Measurements from ENCODE around the gene RNF121.

RNF121 gene

DNA sequence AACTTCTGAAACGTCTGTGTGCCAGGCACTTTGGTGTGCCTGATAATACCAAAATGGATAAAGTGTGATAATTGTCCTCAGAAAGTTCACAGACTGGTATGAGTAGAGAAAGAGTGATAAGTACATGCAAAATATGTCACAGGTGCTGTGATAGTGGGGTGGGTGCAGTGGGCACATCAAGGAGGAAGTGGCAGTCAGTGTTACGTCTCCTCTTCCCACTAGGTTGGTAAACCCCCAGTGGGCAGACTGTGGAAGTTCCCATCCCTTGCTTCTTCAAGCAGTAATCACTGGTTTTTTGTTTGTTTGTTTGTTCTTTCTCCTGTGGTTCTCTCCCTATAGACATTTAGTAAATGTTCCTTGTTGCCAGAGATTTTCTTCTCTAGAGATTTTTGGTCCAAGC, 5.4 kb downstream of the RNF121 start:
- no peak for DNase-seq (ENCODE audit: low read depth, low spot score)

GRCh38 chr11:71935338-71935925, 6.6 kb downstream of the RNF121 start:
- DNase-seq (ENCODE audit: low read depth, low spot score) = no peak

GRCh38 chr11:71936825-71937224, 8.0 kb downstream of the RNF121 start:
- DNase-seq (ENCODE audit: low read depth, low spot score) = no peak

GRCh38 chr11:71937826-71938225, 9.0 kb downstream of the RNF121 start:
- DNase-seq (ENCODE audit: low read depth, low spot score) = no peak

DNA sequence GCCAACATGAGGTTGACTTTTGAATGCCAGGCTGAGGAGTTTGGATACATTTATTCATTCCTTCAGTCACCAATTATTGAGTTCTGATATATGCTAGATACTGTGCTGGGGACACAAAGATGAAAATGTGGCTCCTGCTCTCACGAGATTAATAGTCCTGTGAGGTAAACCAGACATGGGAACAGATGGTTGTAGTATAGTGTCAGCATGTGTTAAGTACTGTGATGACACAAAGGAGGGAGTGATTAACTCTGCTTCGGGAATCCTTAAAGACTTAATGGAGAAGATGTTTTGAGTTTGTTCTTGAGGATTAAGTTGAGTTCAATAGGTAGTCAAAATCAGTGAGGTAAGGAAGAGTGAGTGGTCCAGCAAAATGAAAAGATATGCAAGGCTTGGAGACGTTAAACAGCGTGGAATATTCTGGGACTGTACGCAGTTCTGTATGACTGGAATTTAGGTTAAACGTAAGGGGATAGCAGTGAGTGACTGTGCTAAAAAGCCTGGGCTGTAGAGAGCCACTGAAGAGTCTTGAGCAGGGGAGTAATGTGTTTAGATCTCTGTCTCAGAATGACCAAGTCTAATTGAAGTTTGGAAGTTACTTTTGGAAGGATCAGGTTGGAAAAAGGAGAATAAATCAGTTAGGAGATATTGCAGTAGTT, 11.8 kb downstream of the RNF121 start:
- no peak for DNase-seq (ENCODE audit: low read depth, low spot score)

- DNase-seq (ENCODE audit: low read depth, low spot score) = no peak
These were observed 17.3 kb downstream of the RNF121 start for GRCh38 chr11:71946144-71946571.

DNA sequence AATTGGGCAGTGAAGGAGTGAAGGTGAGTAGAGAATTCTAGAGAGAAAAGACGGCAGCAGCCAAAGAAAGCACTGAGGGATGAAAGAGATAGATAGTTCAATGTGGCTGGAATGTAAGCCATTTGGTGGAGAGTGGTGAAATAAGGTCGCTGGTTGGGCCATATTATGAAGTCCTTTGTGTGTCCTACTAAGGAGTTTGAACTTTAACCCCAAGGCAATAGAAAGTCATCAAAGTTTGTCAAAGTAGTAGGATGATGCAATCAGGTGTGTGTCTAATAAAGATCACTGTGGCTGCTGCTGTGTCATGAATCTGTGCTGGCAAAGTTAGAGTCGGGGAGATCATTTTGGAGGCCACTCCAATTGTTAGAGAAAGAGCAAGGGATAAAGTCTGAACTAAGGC, 18.7 kb downstream of the RNF121 start:
- no peak for DNase-seq (ENCODE audit: low read depth, low spot score)

- DNase-seq (ENCODE audit: low read depth, low spot score) = no peak
These were observed 19.6 kb downstream of the RNF121 start for GRCh38 chr11:71948314-71949027.

DNA sequence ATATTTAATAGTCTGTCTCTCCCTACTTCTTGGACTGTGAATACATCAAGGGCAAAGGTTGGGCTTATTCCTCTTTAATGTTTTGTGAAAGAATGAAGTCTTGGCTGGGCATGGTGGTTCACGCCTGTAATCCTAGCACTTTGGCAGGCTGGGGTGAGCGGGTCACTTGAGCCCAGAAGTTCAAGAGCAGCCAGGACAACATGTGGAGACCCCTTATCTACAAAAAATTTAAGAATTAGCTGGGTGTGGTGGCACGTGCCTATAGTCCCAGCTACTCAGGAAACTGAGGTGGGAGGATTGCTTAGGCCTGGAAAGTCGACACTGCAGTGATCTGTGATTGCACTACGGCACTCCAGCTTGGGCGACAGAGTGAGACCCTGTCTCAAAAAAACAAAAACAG, 20.2 kb downstream of the RNF121 start:
- DNase-seq (ENCODE audit: low read depth, low spot score) = no peak

DNA sequence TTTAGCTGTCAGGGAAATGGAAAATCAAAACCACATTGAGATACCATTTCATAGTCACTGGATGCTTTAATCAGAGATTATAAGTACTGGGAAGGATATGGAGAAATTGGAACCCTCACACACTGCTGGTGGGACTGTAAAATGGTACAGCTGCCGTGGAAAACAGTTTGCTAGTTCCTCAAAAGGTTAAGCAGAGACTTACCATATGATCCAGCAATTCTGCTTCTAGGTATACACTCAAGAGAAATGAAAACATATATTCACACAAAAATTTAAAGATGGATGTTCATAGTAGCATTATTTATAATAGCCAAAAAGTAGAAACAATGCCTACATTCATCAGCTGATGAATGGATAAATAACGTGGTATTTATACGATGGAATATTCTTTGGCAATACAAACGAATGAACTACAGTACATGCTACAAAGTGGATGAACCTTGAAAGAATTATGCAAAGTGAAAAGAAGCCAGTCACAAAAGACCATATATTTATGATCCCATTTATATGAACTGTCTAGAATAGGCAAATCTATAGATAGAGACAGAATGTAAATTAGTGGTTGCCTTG, 23.0 kb downstream of the RNF121 start:
- DNase-seq (ENCODE audit: low read depth, low spot score) = no peak

DNA sequence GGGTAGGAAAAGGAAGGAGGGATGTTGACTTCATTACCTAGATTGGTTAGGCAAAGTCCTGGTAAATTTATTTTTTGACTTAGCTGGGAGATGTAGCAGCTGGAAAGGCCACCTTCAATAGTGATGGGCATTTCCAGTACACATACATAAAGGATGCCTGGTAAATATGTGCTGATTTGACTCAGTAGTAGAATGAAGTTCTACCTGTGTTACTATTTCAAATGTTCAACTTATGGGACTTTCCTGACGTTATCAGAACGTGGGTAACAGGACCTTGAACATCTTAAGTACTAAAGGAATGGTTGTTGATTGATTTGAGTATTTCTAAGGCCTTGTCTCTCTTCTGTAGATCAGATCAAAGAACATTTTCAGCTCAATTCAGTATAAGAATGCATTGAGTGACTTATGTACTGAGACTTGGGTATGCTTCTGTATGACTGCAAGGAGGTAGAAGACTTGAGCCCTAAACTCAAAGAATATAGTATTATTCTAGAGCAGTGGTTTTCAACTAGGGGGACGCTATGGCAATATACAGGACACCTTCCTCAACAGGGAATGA, 27.1 kb downstream of the RNF121 start:
- DNase-seq (ENCODE audit: low read depth, low spot score) = no peak

GRCh38 chr11:71962428-71963038, 33.7 kb downstream of the RNF121 start:
- no peak for DNase-seq (ENCODE audit: low read depth, low spot score)

GRCh38 chr11:71963468-71963867, 34.6 kb downstream of the RNF121 start:
- no peak for DNase-seq (ENCODE audit: low read depth, low spot score)

GRCh38 chr11:71964641-71965040, 35.8 kb downstream of the RNF121 start:
- no peak for DNase-seq (ENCODE audit: low read depth, low spot score)

GRCh38 chr11:71971680-71972079, 42.8 kb downstream of the RNF121 start:
- DNase-seq (ENCODE audit: low read depth, low spot score) = no peak

GRCh38 chr11:71976551-71976950, 47.7 kb downstream of the RNF121 start:
- no peak for DNase-seq (ENCODE audit: low read depth, low spot score)

DNA sequence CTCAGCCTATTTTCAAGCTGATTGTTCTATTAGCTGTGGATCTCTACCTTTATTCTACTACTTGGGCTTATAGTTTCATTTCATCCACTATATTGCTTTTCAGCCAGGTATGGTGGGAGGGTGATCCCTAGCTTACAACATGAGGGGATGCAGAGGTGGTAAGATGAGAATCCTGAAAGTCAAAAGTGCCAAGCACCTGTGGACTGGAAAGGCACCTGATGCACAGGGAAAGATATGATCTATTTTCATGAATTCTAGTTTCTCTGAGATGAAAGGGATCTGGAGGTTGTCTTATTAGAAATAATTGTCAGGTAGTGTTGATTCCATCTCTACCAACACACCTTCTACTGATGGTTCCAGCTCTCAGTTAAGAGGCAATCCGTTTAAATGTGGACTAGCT, 48.2 kb downstream of the RNF121 start:
- DNase-seq (ENCODE audit: low read depth, low spot score) = no peak

DNA sequence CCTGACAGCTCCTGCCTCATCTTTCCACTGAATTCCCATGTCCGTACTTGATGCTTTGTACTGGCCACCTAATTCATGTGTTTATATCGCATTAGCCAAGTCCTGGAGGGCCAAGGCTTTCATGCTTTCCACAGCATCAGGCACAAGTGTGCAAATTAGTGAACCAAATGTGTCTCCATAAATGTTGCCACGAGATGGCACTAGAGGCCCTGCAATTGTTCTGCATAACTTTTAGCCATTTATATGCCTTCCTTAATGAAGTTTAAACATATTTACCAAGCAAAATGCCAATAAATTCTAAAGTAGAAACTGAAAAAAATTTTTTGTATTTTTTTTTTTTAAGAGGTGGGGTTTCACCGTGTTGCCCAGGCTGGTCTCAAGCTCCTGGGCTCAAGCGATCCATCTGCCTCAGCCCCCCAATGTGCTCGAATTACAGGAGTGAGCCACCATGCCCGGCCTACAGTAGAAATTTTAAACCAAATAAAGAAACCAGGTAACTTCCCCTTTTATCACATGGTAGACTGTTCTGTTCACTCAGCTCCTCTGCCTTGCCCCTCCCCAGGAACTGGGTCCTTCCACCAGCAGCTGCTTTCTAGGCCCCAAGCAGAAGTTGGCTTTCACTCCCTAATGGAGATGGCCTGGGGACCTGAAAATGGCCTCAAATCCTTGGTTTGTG, 49.0 kb downstream of the RNF121 start:
- no peak for DNase-seq (ENCODE audit: low read depth, low spot score)

- DNase-seq (ENCODE audit: low read depth, low spot score) = no peak
These were observed 50.2 kb downstream of the RNF121 start for GRCh38 chr11:71979094-71979493.

DNA sequence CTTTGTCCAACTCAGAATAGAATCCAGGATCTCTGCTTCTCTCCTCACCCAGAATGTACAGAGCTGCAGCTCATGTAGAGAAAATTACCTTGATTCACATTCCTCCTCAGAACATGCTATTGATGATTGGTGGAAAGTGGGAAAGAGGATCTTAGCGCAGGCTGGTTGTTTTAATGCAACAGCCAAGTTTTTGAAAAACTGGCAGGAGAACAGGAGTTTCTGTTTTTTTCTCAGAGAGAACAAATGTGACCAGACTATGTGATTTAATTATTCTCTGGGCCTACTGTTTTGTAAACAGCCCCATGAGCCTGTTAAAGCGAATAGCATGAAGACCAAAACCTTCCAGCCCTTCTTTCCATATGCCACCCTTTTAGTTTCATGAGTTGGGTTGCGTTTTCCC, 50.8 kb downstream of the RNF121 start:
- DNase-seq (ENCODE audit: low read depth, low spot score) = no peak

DNA sequence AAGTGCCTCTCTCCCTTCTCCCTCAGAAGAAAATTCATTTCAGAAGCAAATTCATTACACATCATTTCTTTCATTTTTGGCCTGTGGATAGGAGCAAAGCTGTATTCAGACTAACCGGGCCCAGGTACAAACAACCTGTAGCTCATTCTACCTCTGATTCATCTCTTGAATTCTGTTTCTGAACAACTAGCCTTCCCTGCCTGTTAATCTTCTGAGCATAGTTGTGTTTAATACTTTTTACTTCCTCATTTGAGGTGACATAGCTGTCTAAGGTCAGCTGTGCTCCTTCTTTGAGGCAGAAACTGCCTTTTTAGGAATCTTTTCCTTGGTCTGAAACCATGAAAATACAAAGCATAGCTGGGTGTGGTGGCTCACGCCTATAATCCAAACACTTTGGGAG, 57.3 kb downstream of the RNF121 start:
- DNase-seq (ENCODE audit: low read depth, low spot score) = no peak

Data from ELF-1 (cell line).